OCI-LY3 (cell line): ENCODE results near the gene LYPD6B.

Experiments used
- H2AFZ ChIP-seq: fragments of 200-600, 300-600 bp; shearing (Covaris generic); 2 replicates; pipeline ENCODE4 v1.6.0; 2014; ENCODE audit warnings: antibody characterized with exemption, low read depth, low read length
- H3K27ac ChIP-seq: fragments of 200-600, 300-600 bp; sonication (generic); 2 replicates; pipeline ENCODE4 v1.5.1; 2014; ENCODE audit warnings: mild to moderate bottlenecking, low read length, moderate library complexity, mixed read lengths
- H3K27me3 ChIP-seq: fragments of 200-600, 300-600 bp; sonication (generic); 2 replicates; pipeline ENCODE4 v1.6.1; 2014; ENCODE audit warnings: low read depth, low read length, mixed read lengths
- H3K36me3 ChIP-seq: fragments of 200-600, 300-600 bp; sonication (generic); replicated peaks from 2 replicates; pipeline ENCODE3; 2014; ENCODE audit warnings: low read depth, low read length, mixed read lengths
- H3K4me1 ChIP-seq: fragments of 300-600, 200-600 bp; sonication (generic); 2 replicates; pipeline ENCODE4 v1.6.1; 2014; ENCODE audit warnings: low read length, mixed read lengths
- H3K4me2 ChIP-seq: fragments of 200-600, 300-600 bp; sonication (generic); 2 replicates; pipeline ENCODE4 v1.6.1; 2014; ENCODE audit warnings: low read length, mixed read lengths
- H3K4me3 ChIP-seq: fragments of 300-600, 200-600 bp; sonication (generic); 2 replicates; pipeline ENCODE4 v1.5.1; 2014; ENCODE audit warnings: antibody characterized with exemption, mild to moderate bottlenecking, low read length, moderate library complexity
- H3K79me2 ChIP-seq: fragments of 300-600, 200-600 bp; shearing (Covaris generic); 2 replicates; pipeline ENCODE4 v1.6.1; 2014; ENCODE audit warnings: mild to moderate bottlenecking, low read length, mixed read lengths
- H3K9ac ChIP-seq: fragments of 300-600, 200-600 bp; shearing (Covaris generic); 2 replicates; pipeline ENCODE4 v1.6.0; 2014; ENCODE audit warnings: mild to moderate bottlenecking, low read length, moderate library complexity
- H3K9me3 ChIP-seq: fragments of 200-600, 300-600 bp; shearing (Covaris generic); 2 replicates; pipeline ENCODE4 v1.6.1; 2014; ENCODE audit warnings: low read length, mixed read lengths; ENCODE audit not compliant: insufficient read depth
- H4K20me1 ChIP-seq: fragments of 200-600, 300-600 bp; sonication (generic); 2 replicates; pipeline ENCODE4 v1.6.1; 2016; ENCODE audit warnings: low read length, mixed read lengths; ENCODE audit not compliant: insufficient read depth
- CTCF ChIP-seq: fragments of 200-600, 300-600 bp; sonication (generic); IDR thresholded peaks from 2 replicates; pipeline ENCODE4 v1.5.1; 2014; ENCODE audit warnings: antibody characterized with exemption, low read length, low read depth
- EZH2phosphoT487 ChIP-seq: fragments of 200-600 bp; shearing (Covaris generic); IDR thresholded peaks from 2 replicates; pipeline ENCODE4 v1.6.1; 2018; ENCODE audit warnings: antibody characterized with exemption, mixed run types, low read depth

LYPD6B gene

GRCh38 chr2:149087751-149088150 is 49.3 kb downstream of the LYPD6B start:
- Histone ChIP-seq H3K36me3 (no peaks in the 10 kb centered on the region), H3K27ac (no peak overlapping the region), H3K27me3 (peaks cover 8% of the 10 kb centered on the region; the same call in 1 of the 2 replicates), H3K9me3 (no peaks in the 10 kb centered on the region), H3K4me2 (no peak overlapping the region), H3K4me1 (no peaks in the 10 kb centered on the region), H3K9ac (no peak overlapping the region), H4K20me1 (no peaks in the 10 kb centered on the region), H3K4me3 (no peak overlapping the region), H2AFZ (no peak overlapping the region), H3K79me2 (no peaks in the 10 kb centered on the region)
- TF ChIP-seq EZH2phosphoT487 (no peak), CTCF (peak; percentile 31; the same call in 1 of the 2 replicates)

- no peak overlapping the region for H3K4me3 ChIP-seq
- H3K27ac ChIP-seq, result no peak overlapping the region
- H2AFZ ChIP-seq, result no peak overlapping the region
- no peaks in the 10 kb centered on the region for H3K9me3 ChIP-seq
- H3K36me3 ChIP-seq, result no peaks in the 10 kb centered on the region
- H3K27me3 ChIP-seq, result peaks cover 8% of the 10 kb centered on the region; the same call in 1 of the 2 replicates
- H3K4me2 ChIP-seq, result no peak overlapping the region
- H3K9ac ChIP-seq, result no peak overlapping the region
- H3K79me2 ChIP-seq, result no peaks in the 10 kb centered on the region
- H3K4me1 ChIP-seq, result no peaks in the 10 kb centered on the region
- no peaks in the 10 kb centered on the region for H4K20me1 ChIP-seq
- no peak for TF ChIP-seq EZH2phosphoT487
- TF ChIP-seq CTCF, result no peak
Observed at GRCh38 chr2:149089068-149089467, 50.6 kb downstream of the LYPD6B start.

GRCh38 chr2:149090706-149091105 is 52.2 kb downstream of the LYPD6B start:
- no peak overlapping the region for H3K27ac ChIP-seq
- H3K4me1 ChIP-seq, result no peaks in the 10 kb centered on the region
- H2AFZ ChIP-seq, result no peak overlapping the region
- H3K9ac ChIP-seq, result no peak overlapping the region
- peaks cover 9% of the 10 kb centered on the region; the same call in 1 of the 2 replicates for H3K27me3 ChIP-seq
- H4K20me1 ChIP-seq, result no peaks in the 10 kb centered on the region
- H3K36me3 ChIP-seq, result no peaks in the 10 kb centered on the region
- TF ChIP-seq EZH2phosphoT487 (no peak), CTCF (no peak)
- H3K4me3 ChIP-seq, result no peak overlapping the region
- H3K4me2 ChIP-seq, result no peak overlapping the region
- H3K79me2 ChIP-seq, result no peaks in the 10 kb centered on the region
- H3K9me3 ChIP-seq, result no peaks in the 10 kb centered on the region

GRCh38 chr2:149093579-149093978 is 55.1 kb downstream of the LYPD6B start:
- Histone ChIP-seq H3K9ac (no peak overlapping the region), H3K4me2 (no peak overlapping the region), H3K27me3 (peaks cover 21% of the 10 kb centered on the region), H3K9me3 (no peaks in the 10 kb centered on the region), H2AFZ (no peak overlapping the region), H3K4me1 (no peaks in the 10 kb centered on the region), H4K20me1 (no peaks in the 10 kb centered on the region), H3K27ac (no peak overlapping the region), H3K79me2 (no peaks in the 10 kb centered on the region), H3K4me3 (no peak overlapping the region), H3K36me3 (no peaks in the 10 kb centered on the region)
- TF ChIP-seq EZH2phosphoT487 (no peak), CTCF (no peak)
